Body of pancreas (tissue), 4 donors: ENCODE data around the gene CFAP77.

Source experiments
- POLR2A ChIP-seq, 3 donors: fragments of 450-650 bp; IDR thresholded peaks; one replicate each; pipeline ENCODE4 v1.6.1; 2016; ENCODE audit warnings: antibody characterized with exemption in 3 of 3, mild to moderate bottlenecking in 2 of 3
- TF ChIP-seq, protein P1 (sequence below), 7 experiments: fragments of 450-650 bp in 4 of 7; fragments of 200-600 bp in 3 of 7; sonication (generic) in 3 of 7; IDR thresholded peaks; one replicate each; pipeline ENCODE4 v1.5.1; 2016 to 2019; ENCODE audit warnings: antibody characterized with exemption in 7 of 7

- TF ChIP-seq, protein P1, sequence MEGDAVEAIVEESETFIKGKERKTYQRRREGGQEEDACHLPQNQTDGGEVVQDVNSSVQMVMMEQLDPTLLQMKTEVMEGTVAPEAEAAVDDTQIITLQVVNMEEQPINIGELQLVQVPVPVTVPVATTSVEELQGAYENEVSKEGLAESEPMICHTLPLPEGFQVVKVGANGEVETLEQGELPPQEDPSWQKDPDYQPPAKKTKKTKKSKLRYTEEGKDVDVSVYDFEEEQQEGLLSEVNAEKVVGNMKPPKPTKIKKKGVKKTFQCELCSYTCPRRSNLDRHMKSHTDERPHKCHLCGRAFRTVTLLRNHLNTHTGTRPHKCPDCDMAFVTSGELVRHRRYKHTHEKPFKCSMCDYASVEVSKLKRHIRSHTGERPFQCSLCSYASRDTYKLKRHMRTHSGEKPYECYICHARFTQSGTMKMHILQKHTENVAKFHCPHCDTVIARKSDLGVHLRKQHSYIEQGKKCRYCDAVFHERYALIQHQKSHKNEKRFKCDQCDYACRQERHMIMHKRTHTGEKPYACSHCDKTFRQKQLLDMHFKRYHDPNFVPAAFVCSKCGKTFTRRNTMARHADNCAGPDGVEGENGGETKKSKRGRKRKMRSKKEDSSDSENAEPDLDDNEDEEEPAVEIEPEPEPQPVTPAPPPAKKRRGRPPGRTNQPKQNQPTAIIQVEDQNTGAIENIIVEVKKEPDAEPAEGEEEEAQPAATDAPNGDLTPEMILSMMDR (IDR thresholded peaks at IDR 0.05) = no peak
- no peak for TF ChIP-seq POLR2A (IDR thresholded peaks at IDR 0.05)
These were observed 37.9 kb downstream of the CFAP77 start for GRCh38 chr9:132447902-132448301.
